PC-9 (cell line): ENCODE data around the gene ANP32A. TPM values are rescaled to one million over a fixed set of nuclear protein-coding genes. Genes with fewer than 3 reads are reported as not detected.

Experiments used
- BruUV-seq: library from RNA; stranded (reverse); fragments of 400-500 nt; replicated peaks from 2 replicates; lab custom pipeline; 2021; lab: Mats Ljungman, UMichigan
- CTCF ChIA-PET: fragments of 300-600 bp; sonication (Branson Sonifier 250); formaldehyde crosslinking; loops from one replicate; lab custom pipeline; 2022; ENCODE audit warnings: antibody characterized with exemption; lab: Charles Lee
- POLR2A ChIA-PET: fragments of 300-600 bp; sonication (Branson Sonifier 250); formaldehyde crosslinking; loops from one replicate; lab custom pipeline; 2022; ENCODE audit warnings: antibody characterized with exemption; ENCODE audit not compliant: unreplicated experiment; lab: Charles Lee
- DNase-seq, 2 experiments: peaks; one replicate each; pipeline versions ENCODE4 v3.0.0 to v3.0.0-alpha.2; 2015 to 2022; ENCODE audit warnings: mixed read lengths in 1 of 2
- H2AFZ ChIP-seq: fragments of 200-600 bp; sonication (generic); 2 replicates; pipeline ENCODE4 v1.8.1; 2017; ENCODE audit warnings: antibody characterized with exemption
- H3F3A ChIP-seq: fragments of 200-600 bp; sonication (generic); 2 replicates; pipeline ENCODE4 v1.8.1; 2017; ENCODE audit warnings: antibody characterized with exemption, mild to moderate bottlenecking, low read depth; ENCODE audit not compliant: insufficient read depth
- H3K27ac ChIP-seq: fragments of 200-600 bp; sonication (generic); 2 replicates; pipeline ENCODE4 v1.6.1; 2016; ENCODE audit warnings: mixed run types
- H3K27me3 ChIP-seq: fragments of 200-600 bp; sonication (generic); 2 replicates; pipeline ENCODE4 v1.6.1; 2016; ENCODE audit warnings: low read depth, mixed run types; ENCODE audit not compliant: insufficient read depth
- H3K36me3 ChIP-seq: fragments of 200-600 bp; sonication (generic); 2 replicates; pipeline ENCODE4 v1.6.1; 2016; ENCODE audit warnings: low read depth, mixed run types
- H3K4me1 ChIP-seq: fragments of 200-600 bp; sonication (generic); replicated peaks from 2 replicates; pipeline ENCODE4 v1.6.1; 2016; ENCODE audit warnings: mixed run types; ENCODE audit not compliant: insufficient read depth
- H3K4me2 ChIP-seq: fragments of 200-600 bp; sonication (generic); 2 replicates; pipeline ENCODE4 v1.6.1; 2017; ENCODE audit warnings: mixed run types
- H3K4me3 ChIP-seq: fragments of 200-600 bp; sonication (generic); 2 replicates; pipeline ENCODE4 v1.6.1; 2016; ENCODE audit warnings: mixed run types
- H3K79me2 ChIP-seq: fragments of 200-600 bp; sonication (generic); 2 replicates; pipeline ENCODE4 v1.6.1; 2017; ENCODE audit warnings: low read depth, mixed run types
- H3K9me2 ChIP-seq: fragments of 200-600 bp; sonication (generic); 2 replicates; pipeline ENCODE4 v1.8.1; 2017; ENCODE audit warnings: mild to moderate bottlenecking; ENCODE audit not compliant: insufficient read depth
- H3K9me3 ChIP-seq: fragments of 200-600 bp; sonication (generic); 2 replicates; pipeline ENCODE4 v1.8.1; 2016; ENCODE audit warnings: low read depth; ENCODE audit not compliant: insufficient read depth
- H4K20me1 ChIP-seq: fragments of 200-600 bp; sonication (generic); 2 replicates; pipeline ENCODE4 v1.8.1; 2017; ENCODE audit not compliant: insufficient read depth
- EZH2 ChIP-seq: fragments of 200-600 bp; sonication (generic); IDR thresholded peaks from 2 replicates; pipeline ENCODE4 v1.8.0; 2017; ENCODE audit warnings: antibody characterized with exemption, low read depth
- intact Hi-C: fragments of 100-400 bp; cut with micrococcal nuclease; formaldehyde crosslinking; loops from one replicate; pipeline ENCODE4 v1.10.0; 2022; ENCODE audit not compliant: unreplicated experiment
- total RNA-seq: library from RNA; stranded (reverse); gene quantifications from 2 replicates; pipeline ENCODE4 v1.2.3, GENCODE V29; 2021
- TF ChIP-seq, protein P1 (sequence below): fragments of 200-600 bp; sonication (generic); conservative IDR thresholded peaks from 2 replicates; pipeline ENCODE4 v1.6.1; 2017; ENCODE audit warnings: mixed run types, antibody characterized with exemption, mild to moderate bottlenecking, moderate library complexity

The ANP32A gene
- total RNA-seq, 1 experiment from 2014 or later, result 182 TPM

DNA sequence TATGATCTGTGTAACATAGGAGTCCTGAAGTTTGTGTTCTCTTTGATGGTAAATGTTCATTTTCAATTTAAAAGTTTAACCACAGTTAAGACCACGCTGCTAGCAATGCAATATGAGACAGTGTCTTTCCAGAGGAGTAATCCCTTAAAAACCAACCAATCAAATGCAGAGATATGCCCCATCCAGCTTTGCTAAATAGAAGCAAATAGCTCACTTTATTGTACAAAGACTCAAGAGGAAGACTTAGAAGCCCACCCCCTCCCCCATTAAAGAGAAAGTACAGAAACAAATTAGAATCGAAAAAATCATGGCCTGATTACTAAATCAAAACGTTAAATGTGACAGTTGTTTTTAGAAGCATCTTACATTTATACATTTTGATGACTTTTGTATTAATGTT lies 2.1 kb upstream of the ANP32A start:
- Histone ChIP-seq H4K20me1 (no peaks in the 10 kb centered on the region), H3K4me1 (peaks cover 14% of the 10 kb centered on the region), H2AFZ (no peak overlapping the region), H3K79me2 (peaks cover 53% of the 10 kb centered on the region), H3K4me3 (peak overlapping the region; percentile 89), H3K9me3 (no peaks in the 10 kb centered on the region), H3F3A (peaks cover 14% of the 10 kb centered on the region; the same call in 1 of the 2 replicates), H3K4me2 (peak overlapping the region; percentile 76), H3K27ac (peak overlapping the region; percentile 84), H3K36me3 (no peaks in the 10 kb centered on the region), H3K27me3 (no peaks in the 10 kb centered on the region), H3K9me2 (no peaks in the 10 kb centered on the region)
- CTCF ChIA-PET, result interaction anchor here (0.8 kb wide), 1 partner anchor 147 kb away, joined by 3 read pairs; no protein-coding TSS in a partner anchor
- POLR2A ChIA-PET, result interaction anchor here (0.6 kb wide), 1 partner anchor 105 kb away, joined by 3 read pairs; no protein-coding TSS in a partner anchor
- intact Hi-C loops, result no loop called here
- BruUV-seq, result no TSS peak
- no peak for DNase-seq
- TF ChIP-seq EZH2, result no peak
- TF ChIP-seq, protein P1, sequence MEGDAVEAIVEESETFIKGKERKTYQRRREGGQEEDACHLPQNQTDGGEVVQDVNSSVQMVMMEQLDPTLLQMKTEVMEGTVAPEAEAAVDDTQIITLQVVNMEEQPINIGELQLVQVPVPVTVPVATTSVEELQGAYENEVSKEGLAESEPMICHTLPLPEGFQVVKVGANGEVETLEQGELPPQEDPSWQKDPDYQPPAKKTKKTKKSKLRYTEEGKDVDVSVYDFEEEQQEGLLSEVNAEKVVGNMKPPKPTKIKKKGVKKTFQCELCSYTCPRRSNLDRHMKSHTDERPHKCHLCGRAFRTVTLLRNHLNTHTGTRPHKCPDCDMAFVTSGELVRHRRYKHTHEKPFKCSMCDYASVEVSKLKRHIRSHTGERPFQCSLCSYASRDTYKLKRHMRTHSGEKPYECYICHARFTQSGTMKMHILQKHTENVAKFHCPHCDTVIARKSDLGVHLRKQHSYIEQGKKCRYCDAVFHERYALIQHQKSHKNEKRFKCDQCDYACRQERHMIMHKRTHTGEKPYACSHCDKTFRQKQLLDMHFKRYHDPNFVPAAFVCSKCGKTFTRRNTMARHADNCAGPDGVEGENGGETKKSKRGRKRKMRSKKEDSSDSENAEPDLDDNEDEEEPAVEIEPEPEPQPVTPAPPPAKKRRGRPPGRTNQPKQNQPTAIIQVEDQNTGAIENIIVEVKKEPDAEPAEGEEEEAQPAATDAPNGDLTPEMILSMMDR, result no peak

DNA sequence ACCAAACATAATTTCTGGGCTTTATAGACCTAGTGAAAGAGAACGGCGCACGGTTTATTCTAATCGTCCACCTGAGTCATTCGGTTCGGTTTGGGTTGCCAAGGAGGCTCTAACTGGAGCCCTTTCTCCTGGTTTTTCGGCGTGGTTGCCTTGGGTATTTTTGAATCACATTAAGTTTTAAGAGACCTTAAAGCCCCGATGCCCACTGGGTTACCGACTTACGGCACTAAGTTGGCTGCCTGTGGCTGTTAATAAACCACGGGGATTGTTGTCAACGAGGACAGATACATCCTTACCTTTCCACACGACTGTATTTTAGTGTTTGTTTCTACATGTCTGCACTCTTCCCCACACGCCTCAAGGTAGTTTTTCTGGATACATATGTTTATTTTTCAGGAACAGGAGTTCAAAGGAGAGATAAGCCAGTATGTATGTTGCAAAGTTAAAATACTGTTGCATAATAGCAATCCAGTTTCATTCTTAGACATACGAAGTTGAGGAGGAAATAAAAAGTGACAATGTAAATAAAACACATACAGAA lies 1.2 kb upstream of the ANP32A start:
- no peaks in the 10 kb centered on the region for H4K20me1 ChIP-seq
- no peak for TF ChIP-seq EZH2
- TF ChIP-seq, protein P1, result no peak
- peak; percentile 8 to 80 for DNase-seq
- no peaks in the 10 kb centered on the region for H3K27me3 ChIP-seq
- POLR2A ChIA-PET, result interaction anchor here (0.6 kb wide), 1 partner anchor 105 kb away, joined by 3 read pairs; no protein-coding TSS in a partner anchor
- CTCF ChIA-PET, result no interaction called here
- H3K9me3 ChIP-seq, result no peaks in the 10 kb centered on the region
- no peaks in the 10 kb centered on the region for H3K9me2 ChIP-seq
- intact Hi-C loops, result loop anchor here (2.0 kb wide), 1 partner anchor 53 kb away; no protein-coding TSS in a partner anchor
- peaks cover 14% of the 10 kb centered on the region; the same call in 1 of the 2 replicates for H3F3A ChIP-seq
- peaks cover 62% of the 10 kb centered on the region for H3K79me2 ChIP-seq
- BruUV-seq, result TSS peak; percentile 41
- H3K4me2 ChIP-seq, result peak overlapping the region; percentile 76
- peaks cover 14% of the 10 kb centered on the region for H3K4me1 ChIP-seq
- peak overlapping the region; percentile 74 for H2AFZ ChIP-seq
- no peaks in the 10 kb centered on the region for H3K36me3 ChIP-seq
- peak overlapping the region; percentile 84 for H3K27ac ChIP-seq
- H3K4me3 ChIP-seq, result peak overlapping the region; percentile 89

DNA sequence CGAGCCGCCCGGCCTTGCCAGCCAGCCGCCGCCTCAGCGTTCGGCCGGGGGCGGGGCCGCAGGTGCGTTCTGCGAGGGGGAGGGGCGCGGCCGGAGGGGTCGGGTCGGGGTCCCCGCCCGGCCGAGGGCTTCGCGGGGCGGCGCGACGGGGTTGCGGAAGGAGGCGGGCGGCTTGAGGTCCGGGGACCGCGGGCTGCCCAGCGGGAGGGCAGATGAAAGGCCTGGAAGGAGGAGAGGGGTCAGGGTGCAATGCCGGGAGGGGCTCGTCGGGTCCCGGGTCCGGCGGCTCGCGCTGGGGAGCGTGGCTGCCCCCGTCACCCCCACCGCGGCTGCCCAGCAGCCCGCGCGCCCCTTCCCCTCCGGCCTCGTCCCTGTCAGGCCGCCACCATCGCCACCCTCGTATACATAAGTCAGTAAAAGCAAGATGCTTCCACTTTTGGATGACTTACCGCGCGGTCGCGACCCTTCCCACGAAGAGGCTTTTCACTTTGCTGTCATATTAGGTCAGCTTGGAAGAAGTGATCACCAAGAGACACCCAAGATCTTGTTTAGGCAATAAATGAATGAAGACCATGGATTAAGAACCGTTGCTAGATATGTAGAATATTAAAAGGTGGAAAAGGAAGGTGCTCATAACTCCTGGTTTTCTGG lies 620 bp upstream of the ANP32A start:
- Histone ChIP-seq H3K9me2 (no peaks in the 10 kb centered on the region), H2AFZ (peak overlapping the region; percentile 74), H3K4me3 (peak overlapping the region; percentile 89), H3K4me1 (peaks cover 18% of the 10 kb centered on the region), H3K4me2 (peak overlapping the region; percentile 76), H3K79me2 (peaks cover 68% of the 10 kb centered on the region), H3F3A (peaks cover 14% of the 10 kb centered on the region; the same call in 1 of the 2 replicates), H3K36me3 (no peaks in the 10 kb centered on the region), H3K27ac (peak overlapping the region; percentile 84), H3K27me3 (no peaks in the 10 kb centered on the region), H4K20me1 (peaks cover 5% of the 10 kb centered on the region), H3K9me3 (no peaks in the 10 kb centered on the region)
- intact Hi-C loops, result loop anchor here (2.0 kb wide), 1 partner anchor 53 kb away; no protein-coding TSS in a partner anchor
- no TSS peak for BruUV-seq
- POLR2A ChIA-PET, result no interaction called here
- CTCF ChIA-PET, result no interaction called here
- no peak for DNase-seq
- TF ChIP-seq, protein P1, result no peak
- TF ChIP-seq EZH2, result no peak
